Activated T-cell treated with anti-CD3 and anti-CD28 coated beads for 24 hours (primary cell): ENCODE measurements around the gene TEDC2.

Experiments
- DNase-seq: peaks from one replicate; pipeline ENCODE4 v3.0.0-alpha.2; 2020; ENCODE audit warnings: low read depth

The TEDC2 gene

DNA sequence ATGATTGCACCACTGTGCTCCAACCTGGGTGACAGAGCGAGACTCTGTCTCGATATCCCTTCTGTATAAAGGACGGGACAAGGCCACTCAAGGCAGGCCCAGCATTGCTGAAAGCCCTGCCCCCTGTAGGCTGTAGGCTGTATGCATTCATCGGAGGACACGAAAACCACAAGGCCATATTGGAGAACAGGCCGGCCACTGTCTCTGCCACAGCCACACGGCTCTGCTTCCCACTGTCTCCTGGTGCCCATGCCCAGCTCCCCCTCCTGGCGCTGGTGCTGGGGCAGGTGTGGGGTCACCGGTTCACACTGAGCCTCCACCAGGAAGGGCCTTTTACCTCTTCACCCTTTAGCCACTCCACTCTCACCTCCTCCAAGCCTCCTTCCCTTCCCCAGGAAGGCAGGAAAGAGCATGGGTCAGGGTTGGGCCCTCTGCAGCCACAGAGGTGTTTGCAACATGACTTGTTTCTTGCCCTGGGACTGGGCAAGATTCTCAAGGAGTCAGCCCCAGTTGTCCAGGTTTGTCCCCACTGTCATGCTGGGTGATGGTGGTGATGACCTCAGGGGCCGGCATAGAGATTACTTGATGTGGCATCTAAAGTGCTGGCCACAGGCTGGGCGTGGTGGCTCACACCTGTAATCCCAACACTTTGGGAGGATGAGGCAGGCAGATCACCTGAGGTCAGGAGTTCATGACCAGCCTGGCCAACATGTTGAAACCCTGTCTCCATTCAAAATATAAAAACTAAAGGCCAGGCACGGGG lies 5.9 kb downstream of the TEDC2 start:
- DNase-seq = no peak

DNA sequence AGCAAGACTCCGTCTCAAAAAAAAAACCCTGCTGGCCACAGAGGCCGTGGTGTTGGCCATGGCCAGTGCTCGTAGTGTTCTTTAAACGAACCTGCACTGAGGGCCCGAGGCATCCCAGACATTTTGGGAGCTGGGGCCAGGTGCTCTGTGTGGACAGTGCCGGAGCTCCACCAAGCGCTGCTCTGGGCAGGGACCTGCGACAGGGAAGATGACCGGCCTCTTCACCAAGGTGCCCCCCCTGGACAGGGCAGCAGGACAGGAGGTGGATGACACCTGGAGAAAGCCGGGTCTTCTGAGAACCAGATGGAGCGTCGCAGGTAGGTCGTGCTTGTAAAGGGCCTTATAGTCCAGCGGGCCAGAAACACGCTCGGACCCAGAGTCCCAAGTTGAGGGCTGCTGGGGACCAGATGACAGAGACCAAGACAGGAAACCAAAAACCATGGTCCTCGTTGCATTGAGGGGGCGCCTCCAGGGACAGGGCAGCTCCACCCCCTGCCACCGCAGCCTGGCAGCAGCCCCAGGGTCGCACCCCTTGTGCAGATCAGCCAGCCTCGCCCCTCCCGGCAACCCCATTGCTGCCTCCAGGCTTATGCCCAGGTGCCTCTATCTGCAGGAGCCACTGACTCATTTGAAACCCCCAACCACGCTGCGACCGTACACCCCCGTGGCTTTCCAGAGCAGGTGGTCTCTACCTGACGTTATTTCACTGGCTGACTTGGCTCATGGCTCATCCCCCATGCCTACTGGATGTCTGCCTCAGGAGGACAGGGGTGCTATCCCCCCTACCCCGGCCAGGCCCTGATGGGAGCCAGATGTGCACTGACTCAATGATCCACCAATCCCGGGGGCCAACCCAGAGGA lies 7.0 kb downstream of the TEDC2 start:
- no peak for DNase-seq

DNA sequence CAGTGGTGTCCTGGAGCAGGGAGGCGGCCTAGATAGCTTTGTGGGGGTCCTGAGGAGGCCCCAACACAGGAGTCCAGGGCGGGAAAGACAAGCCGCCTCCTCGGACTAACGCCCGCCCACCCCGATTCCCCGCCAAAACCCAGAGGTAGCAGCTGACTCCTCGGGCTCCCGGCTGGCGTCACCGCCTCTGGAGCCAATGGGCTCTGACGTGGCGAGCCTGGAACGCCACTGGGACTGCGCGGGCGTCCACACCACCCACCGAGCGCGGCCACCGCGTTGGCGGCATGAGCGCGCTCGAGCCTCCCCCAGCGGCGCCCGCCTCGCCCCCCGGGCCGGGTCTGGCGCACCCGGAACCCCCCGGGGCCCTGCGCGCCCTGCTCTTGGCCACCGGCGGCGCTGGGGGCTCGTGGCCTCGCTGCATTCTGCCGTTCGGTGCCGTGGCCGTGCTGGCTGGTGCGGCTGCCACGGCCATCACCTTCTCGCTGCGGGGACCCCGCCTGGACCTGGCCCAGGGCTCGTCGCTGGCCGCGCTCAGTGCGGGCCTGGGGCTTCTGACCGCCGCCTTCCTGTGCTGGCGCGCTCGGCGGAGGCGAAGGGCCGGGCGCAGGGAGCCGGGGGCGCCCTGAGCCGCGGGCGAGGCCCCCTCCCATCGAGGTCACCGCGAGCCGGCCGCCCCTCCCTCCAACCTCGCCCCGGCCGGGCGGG lies 7.8 kb downstream of the TEDC2 start:
- DNase-seq = no peak

DNA sequence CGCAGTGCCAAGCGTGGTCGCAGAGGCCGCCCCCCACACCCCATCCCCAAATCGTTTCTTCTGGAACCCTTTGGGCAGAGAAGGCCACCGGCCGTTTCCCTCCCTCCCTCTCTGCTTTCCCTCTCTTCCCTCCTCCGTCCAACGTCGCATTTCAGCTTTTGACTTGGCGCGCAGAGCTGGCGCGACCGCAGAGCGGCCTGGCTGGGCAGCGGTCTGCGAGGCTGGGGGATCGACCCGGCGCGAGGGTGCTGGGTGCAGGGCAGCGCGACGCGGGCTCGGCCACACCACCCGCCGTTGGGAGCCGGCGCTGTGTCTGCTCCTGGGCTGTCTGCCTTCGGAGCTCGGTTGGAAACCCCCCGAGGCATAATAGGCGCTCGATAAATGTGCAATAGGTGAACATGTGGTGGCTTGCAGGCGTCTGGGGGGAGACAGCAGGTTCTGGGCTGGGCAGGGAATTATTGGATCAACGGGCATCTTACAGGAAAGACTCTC lies 8.4 kb downstream of the TEDC2 start:
- no peak for DNase-seq

DNA sequence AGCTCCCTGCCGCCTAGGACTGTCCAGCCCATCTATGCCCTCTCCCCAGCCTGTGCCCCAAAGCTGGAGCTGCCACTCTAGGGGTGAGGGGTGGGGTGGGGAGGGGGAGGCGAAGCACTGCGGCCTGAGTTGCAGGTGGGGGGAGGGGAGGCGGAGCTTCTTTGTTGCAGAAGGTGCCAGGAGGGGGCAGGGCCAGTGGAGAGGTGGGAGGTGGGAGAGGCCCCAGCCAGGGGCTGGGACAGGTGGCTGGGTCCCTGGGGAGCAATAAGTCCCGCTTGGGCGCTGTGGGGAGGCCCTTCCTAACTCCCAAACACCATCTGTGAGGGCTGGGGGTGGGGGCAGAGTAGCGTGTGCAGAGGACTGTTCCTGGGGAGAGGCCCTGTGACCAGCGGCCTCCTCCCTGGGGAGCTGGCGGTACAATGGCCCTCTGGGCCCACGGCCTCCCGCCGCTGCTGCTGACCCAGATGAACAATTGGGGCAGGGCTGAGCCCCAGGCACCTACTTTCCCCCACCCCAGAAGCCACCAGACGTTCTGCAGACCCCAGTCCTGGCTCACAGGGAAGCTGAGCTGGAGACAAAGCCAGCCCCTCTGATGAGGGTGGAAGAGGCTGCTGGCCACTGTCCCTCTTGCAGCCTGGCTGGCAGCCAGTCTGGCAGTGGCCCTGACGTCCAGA lies 9.0 kb downstream of the TEDC2 start:
- no peak for DNase-seq

DNA sequence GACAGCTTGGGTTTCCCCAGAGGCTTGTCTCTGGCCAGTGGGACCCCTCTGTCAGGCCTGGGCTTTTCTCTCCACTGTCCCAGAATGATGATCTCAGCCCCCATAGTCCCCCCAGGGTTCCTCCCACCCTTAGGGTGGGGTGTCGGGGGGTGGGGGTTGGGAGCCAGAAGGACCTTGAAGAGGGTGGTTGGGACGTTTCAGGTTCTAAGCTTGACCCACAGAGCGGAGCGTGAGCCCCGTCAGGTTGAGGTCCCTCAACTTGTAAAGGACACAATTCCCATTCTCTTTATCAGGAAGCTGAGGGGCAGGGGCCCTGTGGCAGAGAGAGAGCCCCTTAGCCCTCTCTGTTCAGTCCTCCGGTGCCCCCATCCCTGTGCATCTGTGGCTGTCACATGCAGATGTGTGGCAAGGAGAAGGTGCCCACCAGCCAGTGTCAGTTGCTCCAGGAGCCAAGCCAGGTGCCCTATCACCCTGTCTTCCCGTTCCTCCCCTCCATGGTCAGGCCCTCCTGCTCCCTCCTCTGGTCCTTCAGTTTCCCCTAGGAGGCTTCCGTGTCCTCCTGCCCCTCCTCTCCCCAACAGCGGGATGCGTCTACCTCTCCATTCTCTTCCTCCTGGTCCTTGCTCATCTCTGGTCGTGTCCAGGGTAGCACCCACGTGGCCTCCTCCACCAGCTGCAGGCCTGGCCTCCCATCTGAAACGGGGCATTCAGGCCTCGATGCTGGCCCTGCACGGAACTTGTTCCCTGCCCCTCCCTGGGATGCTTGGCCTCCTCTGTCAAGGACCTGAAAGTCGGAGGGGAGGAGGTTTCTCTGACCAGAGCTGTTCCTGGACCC lies 9.7 kb downstream of the TEDC2 start:
- no peak for DNase-seq

DNA sequence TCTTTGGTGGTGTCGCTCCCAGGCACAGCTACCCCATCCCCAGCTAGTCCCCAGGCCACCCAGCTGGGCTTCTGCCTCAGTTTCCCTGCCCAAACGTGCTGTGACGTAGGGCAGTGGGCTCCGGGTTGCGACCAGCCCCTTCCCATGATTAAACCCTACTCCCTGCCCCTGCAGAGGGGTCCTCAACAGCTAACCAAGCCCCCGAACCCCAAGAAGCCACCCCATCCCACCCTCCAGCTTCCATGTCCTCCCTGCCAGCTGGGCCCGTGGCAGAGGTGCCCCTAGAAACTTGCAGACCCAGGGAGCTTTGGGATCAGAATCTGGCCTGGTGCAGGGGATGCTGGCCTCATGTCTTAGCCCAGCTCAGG lies 10.3 kb downstream of the TEDC2 start:
- DNase-seq = no peak

DNA sequence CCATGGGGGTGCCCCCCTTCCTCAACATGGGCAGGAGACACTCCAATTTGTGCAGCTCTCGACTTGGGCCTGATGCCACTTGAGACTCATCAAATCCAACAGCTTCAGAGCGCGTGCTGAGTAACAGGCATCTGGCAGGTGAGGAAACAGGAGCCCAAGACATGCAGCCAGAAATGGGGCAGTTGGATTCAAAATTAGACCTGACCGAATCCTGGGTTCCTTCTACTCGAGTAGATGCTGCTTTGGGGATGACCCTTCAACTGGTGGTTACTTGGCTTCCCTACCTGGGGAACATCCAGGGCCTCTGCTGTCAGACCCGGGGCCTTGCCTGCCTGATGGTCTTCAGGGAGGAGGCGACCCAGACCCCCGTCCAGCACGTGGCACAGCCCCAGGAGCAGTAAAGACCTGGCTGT lies 10.7 kb downstream of the TEDC2 start:
- DNase-seq = no peak

DNA sequence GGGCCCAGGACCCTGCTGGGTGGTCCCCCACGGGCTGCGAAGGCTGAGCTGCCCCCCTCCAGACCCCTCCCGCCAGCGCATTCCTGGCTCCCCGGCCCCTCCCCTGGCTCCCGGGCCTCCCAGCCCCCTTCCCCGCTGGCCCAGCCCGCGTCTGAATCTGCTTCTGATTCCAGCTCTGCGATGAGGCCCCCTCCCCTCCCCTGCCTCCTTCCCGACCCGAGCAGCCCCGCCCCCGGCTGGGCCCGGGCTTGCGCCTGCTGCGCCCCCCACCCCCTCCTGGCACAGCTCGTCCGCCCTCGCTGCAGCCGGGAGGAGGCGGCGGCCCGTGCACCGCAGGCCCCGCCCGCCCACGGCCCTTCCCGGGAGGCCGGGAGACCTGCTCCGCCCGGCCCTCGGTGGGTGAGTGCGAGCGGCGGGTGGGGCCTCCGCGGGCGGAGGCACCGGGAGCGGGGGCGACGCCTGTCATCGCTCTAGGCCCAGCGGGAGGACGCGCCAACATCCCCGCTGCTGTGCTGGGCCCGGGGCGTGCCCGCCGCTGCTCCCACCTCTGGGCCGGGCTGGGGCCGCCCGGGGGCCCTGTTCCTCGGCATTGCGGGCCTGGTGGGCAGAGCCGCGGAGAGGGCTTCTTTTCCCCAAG lies 11.2 kb downstream of the TEDC2 start, which contains the start of gene NTN3:
Gene NTN3, plus strand, starts transcription at position 282 of the 637 bp plus-strand sequence. CDS start 405 bp downstream, outside the sequence.
- no peak for DNase-seq

DNA sequence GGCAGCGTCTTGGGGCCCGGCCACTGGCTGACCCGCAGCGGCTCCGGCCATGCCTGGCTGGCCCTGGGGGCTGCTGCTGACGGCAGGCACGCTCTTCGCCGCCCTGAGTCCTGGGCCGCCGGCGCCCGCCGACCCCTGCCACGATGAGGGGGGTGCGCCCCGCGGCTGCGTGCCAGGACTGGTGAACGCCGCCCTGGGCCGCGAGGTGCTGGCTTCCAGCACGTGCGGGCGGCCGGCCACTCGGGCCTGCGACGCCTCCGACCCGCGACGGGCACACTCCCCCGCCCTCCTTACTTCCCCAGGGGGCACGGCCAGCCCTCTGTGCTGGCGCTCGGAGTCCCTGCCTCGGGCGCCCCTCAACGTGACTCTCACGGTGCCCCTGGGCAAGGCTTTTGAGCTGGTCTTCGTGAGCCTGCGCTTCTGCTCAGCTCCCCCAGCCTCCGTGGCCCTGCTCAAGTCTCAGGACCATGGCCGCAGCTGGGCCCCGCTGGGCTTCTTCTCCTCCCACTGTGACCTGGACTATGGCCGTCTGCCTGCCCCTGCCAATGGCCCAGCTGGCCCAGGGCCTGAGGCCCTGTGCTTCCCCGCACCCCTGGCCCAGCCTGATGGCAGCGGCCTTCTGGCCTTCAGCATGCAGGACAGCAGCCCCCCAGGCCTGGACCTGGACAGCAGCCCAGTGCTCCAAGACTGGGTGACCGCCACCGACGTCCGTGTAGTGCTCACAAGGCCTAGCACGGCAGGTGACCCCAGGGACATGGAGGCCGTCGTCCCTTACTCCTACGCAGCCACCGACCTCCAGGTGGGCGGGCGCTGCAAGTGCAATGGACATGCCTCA lies 12.0 kb downstream of the TEDC2 start:
- no peak for DNase-seq

DNA sequence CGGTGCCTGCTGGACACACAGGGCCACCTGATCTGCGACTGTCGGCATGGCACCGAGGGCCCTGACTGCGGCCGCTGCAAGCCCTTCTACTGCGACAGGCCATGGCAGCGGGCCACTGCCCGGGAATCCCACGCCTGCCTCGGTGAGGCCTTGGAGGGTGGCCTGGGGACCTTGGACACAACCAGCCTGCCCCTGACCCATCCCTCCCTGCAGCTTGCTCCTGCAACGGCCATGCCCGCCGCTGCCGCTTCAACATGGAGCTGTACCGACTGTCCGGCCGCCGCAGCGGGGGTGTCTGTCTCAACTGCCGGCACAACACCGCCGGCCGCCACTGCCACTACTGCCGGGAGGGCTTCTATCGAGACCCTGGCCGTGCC lies 12.6 kb downstream of the TEDC2 start:
- no peak for DNase-seq

DNA sequence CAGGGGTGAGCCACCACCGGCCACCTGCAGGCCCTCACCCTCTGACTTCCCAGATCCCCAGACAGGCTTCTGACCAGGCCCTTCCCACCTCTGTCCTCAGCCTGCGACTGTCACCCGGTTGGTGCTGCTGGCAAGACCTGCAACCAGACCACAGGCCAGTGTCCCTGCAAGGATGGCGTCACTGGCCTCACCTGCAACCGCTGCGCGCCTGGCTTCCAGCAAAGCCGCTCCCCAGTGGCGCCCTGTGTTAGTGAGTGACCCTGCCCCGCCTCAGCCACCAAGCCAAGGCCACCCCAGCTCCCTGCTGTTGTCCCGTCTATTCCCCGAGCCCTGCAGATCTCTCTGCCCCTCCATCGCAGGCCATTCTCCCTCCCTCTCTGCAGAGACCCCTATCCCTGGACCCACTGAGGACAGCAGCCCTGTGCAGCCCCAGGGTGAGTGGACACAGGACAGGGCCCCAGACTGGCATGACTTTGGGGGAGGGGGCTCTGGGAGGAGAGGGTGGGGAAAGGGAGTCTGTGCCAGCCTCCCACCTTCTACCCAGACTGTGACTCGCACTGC lies 13.1 kb downstream of the TEDC2 start:
- DNase-seq = no peak

DNA sequence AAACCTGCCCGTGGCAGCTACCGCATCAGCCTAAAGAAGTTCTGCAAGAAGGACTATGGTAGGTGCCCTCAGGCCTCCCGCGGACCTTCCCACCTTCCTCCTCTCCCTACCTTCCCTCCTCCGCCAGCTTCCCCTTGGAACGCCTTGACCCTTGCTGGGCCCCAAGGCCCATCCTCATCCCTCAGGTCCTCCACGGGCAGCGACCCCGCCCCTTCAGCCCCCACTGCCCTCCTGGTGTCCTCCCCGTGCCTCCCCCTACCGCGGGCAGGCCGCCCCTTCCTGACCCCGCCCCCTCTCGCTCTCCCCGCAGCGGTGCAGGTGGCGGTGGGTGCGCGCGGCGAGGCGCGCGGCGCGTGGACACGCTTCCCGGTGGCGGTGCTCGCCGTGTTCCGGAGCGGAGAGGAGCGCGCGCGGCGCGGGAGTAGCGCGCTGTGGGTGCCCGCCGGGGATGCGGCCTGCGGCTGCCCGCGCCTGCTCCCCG lies 13.6 kb downstream of the TEDC2 start:
- no peak for DNase-seq

DNA sequence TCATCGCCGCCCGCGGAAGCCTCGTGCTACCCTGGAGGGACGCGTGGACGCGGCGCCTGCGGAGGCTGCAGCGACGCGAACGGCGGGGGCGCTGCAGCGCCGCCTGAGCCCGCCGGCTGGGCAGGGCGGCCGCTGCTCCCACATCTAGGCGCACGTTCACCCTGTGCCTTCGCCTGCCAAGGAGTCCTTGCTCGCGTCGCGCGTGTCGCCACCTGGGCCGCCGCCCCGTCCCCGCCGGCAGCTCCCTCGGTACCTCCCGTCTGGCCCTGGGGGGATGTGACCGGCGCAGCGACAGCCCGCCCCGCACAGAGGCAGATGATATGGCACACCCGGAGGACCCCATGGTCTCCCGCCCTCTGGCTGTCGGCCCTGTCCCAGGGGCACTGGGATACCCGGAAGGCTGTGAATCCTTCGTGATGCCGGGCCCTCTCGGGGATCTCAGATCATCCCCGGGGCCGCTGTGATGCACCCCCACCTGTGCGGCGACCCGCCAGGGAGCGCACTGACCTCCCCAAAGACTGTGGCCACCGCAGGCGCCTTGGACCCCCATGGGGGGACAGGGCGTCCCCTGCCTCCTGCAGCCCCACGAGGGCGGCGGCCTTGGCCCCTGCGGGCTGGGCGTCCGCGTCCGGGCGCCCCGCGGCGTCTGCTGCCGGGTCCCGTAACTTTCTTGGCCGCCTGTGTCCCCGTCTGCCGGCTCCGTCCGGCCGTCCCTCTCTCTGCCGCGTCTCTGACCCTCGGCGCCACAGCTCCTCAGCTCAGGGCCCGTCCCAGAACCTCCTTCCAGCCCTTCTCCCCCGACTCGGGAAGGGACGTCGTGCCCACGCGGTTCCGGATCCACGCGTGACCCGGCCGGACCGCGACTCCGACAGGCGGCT lies 14.3 kb downstream of the TEDC2 start:
- peak; percentile 38 for DNase-seq

DNA sequence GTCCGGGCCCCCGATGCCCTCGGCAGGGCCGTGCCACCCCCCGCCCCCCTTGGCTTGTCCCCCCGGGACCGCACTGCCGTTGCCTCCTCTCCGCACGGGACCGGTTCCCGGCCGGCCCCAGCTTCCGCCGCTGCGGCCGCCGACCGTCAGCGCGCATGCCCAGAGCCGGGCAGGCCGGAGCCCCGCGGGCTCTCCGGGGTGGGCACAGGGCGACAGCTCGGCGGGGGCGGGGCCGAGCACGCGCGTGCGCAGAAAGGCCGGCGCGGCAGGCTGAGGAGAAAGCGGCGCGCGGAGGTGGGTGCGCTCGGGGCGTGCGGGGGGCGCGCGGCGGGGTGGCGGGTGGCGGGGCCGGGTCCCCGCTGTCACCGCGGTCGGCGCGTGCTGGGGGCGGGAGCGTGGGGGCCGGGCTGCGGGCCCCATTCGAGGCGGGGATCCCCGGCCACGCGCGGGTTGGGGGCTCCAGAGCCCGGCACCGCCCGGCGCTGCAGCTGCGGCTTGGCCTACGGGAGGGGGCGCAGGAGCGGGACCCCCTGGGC lies 15.0 kb downstream of the TEDC2 start, which contains the start of gene TBC1D24:
Gene TBC1D24, plus strand, starts transcription at position 251 of the 536 bp plus-strand sequence. CDS start 21,022 bp downstream, outside the sequence.
- DNase-seq = peak; percentile 77

DNA sequence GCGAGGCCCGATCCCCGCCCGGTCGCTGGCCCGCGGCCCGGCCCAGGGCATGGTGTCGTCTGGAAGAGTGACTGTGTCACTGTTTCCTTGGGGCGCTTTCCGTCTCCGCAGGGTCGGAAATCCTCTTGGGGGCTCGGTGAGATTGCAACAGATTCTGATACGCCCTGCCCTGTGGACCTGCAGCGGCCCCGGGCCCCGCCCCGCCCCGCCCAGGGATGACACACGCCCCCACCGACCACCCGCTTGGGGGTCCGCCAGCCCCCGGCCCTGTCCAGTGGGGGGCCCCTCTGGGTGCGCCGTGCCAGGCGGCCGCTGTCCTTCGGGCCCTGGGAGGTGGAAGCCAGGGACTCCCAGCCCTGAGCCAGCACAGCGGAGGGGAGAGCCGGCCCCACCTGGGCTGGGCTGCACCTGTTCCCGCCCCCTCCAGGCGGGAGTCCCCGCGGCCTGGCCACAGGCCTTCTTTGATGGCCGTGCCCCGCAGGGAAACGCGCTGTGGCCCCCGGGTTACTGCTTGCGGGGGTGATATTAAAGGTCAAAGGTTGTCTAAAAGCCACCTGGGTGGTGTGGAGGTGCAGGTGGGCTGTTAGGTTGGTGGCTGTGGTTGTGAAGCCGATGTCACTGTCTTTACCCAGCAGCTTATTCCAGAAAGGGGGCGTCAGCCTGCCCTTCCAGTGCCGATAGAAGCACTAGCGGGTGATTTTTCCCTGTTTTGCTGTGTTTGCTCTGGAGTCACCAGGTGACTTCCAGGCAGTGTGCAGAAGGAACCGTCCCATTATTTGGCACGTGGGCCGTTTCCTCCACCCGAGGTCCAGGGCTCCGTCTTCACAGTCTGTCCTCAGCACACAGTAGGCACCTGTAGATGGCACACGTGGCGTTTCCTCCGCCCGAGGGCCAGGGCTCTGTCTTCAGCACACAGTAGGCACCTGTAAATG lies 15.8 kb downstream of the TEDC2 start:
- no peak for DNase-seq

DNA sequence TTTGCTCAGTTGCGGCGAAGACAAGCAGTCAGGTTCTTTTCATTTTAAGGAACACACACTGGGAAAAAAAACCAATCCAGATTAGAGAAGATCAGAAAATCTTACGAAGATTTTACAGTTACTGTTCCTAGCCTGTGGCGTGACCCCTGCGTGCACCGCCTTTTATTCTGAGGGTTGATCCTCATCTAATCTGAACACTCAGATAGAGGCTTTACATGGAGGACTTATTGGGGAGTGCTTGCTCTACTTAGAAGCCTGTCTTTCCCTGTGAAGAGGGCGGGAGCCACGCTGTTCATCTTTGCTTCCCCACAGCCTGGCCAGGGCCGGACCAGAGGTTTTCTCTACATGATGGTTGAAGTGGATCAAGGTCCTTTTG lies 16.4 kb downstream of the TEDC2 start:
- DNase-seq = no peak
